AG09309 (cell line): ENCODE measurements around the gene DEFB131B.
"Not testable (repeated sequence)": the region's sequence is repeated elsewhere in the genome, so short reads cannot be mapped to it uniquely, and the experiment has no call there.

Source experiments
- DNase-seq: peaks from one replicate; pipeline ENCODE4 v3.0.0-alpha.2; 2010; ENCODE audit warnings: low read depth
- H3K4me3 ChIP-seq: 2 replicates; pipeline ENCODE4 v1.5.1; 2011; ENCODE audit warnings: mild to moderate bottlenecking, low read depth, low read length, moderate library complexity; ENCODE audit not compliant: control insufficient read depth
- CTCF ChIP-seq: IDR thresholded peaks from 2 replicates; pipeline ENCODE4 v1.5.1; 2011; ENCODE audit warnings: mild to moderate bottlenecking, low read depth, low read length, inconsistent platforms; ENCODE audit not compliant: insufficient read depth, control insufficient read depth; ENCODE audit errors: missing control alignments

DEFB131B gene

DNA sequence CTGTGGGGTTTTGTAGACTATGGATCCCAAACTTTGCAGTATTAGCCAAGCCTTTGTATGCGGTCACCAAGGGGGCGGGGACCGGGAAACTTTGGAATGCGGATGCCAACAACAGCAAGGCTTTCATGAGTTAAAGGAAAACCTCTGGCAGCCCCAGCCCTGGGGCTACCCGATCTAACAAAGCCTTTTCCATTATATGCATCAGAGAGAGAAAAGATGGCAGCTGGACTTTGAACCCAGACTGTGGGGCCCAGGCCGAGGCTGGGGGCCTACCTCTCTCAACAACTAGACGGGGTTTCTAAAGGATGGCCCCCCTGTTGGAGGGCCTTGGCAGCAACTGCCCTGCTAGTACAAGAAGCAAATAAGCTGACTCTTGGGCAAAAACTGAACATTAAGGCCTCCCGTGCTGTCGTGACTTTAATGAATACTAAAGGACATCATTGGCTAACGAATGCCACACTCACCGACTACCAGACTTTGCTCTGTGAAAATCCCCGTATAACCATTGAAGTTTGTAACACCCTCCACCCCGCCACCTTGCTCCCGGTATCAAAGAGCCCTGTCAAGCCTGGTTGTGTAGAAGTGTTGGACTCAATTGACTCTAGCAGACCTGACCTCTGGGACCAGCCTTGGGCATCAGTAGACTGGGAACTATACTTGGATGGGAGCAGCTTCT lies 10.2 kb downstream of the DEFB131B start:
- not testable (repeated sequence) for DNase-seq, H3K4me3 ChIP-seq

DNA sequence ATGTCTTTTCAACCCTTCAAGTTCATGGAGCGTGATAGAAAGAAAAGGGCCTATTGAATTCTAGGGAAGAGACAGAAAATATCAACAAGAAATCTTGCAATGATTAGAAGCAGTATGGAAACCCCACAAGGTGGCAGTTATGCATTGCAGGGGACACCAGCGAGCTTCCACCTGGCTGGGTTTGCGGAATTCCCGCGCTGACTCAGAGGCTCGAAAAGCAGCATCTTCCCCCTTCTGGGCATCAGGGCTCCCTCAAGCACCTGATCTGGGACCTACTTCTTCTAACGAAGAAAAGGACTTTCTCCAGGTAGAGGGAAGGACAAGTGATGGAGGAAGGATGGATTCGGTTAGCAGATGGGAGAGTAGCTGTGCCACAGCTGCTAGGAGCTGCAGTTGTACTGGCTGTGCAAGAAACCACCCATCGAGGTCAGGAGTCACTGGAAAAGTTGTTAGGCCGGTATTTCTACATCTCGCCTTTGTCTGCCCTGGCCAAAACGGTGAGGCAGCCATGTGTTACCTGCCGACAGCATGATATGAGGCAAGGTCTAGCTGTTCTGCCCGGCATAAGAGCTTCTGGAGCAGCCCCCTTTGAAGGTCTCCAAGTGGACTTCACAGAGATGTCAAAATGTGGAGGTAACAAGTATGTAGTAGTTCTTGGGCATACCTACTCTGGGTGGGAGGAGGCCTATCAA lies 11.1 kb downstream of the DEFB131B start:
- DNase-seq, H3K4me3 ChIP-seq: not testable (repeated sequence)

DNA sequence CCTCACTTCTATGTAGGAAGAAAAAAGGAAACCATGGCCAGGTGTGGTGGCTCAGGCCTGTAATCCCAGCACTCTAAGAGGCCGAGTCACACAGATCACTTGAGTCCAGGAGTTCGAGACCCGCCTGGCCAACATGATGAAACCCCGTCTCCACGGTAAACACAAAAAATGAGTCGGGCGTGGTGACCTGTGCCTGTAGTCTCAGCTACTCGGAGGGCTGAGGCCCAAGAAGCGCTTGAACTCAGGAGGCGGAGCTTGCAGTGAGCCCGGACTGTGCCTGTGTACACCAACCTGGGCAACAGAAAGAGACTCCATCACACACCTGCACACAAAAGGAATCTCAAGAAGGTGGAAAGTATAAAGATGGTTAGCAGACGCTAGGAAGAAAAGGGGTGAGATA lies 17.7 kb downstream of the DEFB131B start:
- H3K4me3 ChIP-seq = no peak overlapping the region
- TF ChIP-seq CTCF = no peak
- no peak for DNase-seq

- H3K4me3 ChIP-seq = not testable (repeated sequence)
- peak; percentile 48 for DNase-seq
Observed at GRCh38 chr11:71901137-71901536, 22.9 kb downstream of the DEFB131B start.

- H3K4me3 ChIP-seq = no peak overlapping the region
- TF ChIP-seq CTCF = no peak
- DNase-seq = no peak
Observed at GRCh38 chr11:71908218-71908617, 30.0 kb downstream of the DEFB131B start.

- not testable (repeated sequence) for H3K4me3 ChIP-seq, DNase-seq
Observed at GRCh38 chr11:71910775-71911174, 32.5 kb downstream of the DEFB131B start.

DNA sequence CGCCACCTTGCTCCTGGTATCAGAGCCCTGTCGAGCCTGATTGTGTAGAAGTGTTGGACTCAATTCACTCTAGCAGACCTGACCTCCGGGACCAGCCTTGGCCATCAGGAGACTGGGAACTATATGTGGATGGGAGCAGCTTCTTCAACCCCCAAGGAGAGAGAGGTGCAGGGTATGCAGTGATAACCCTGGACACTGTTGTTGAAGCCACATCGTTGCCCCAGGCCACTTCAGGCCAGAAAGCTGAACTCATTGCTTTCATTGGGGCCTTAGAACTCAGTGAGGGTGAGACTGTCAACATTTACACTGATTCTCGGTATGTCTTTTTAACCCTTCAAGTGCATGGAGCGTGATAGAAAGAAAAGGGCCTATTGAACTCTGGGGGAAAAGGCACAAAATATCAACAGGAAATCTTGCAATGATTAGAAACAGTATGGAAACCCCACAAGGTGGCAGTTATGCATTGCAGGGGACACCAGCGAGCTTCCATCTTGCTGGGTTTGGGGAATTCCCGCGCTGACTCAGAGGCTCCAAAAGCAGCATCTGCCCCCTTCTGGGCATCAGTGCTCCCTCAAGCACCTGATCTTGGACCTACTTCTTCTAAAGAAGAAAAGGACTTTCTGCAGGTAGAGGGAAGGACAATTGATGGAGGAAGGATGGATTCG lies 33.2 kb downstream of the DEFB131B start:
- DNase-seq, H3K4me3 ChIP-seq: not testable (repeated sequence)

GRCh38 chr11:71911986-71912340 lies 33.7 kb downstream of the DEFB131B start:
- not testable (repeated sequence) for DNase-seq, H3K4me3 ChIP-seq

GRCh38 chr11:71913756-71914526 lies 35.7 kb downstream of the DEFB131B start:
- no peak overlapping the region for H3K4me3 ChIP-seq
- TF ChIP-seq CTCF = no peak
- peak; percentile 84 for DNase-seq
